IMR-90 (cell line): ENCODE data around the gene STOM. TPM values are rescaled to one million over a fixed set of nuclear protein-coding genes. Genes with fewer than 3 reads are reported as not detected.
"Not testable (repeated sequence)": the region's sequence is repeated elsewhere in the genome, so short reads cannot be mapped to it uniquely, and the experiment has no call there.

Experiments
- ATAC-seq: fragments of 200-7000 bp; cut with Tn5 transposase; 2 replicates; pipeline ENCODE4 v1.9.1; 2020; ENCODE audit warnings: low read depth, mild to moderate bottlenecking, moderate library complexity
- BruUV-seq: library from RNA; stranded (reverse); fragments of 400-500 nt; replicated peaks from 2 replicates; lab custom pipeline; 2021; lab: Mats Ljungman, UMichigan
- CTCF ChIA-PET: fragments of 300-600 bp; formaldehyde crosslinking; extraction: SDS; loops from one replicate; lab custom pipeline; 2021; ENCODE audit warnings: antibody characterized with exemption; lab: Yijun Ruan, JAX
- POLR2A ChIA-PET: fragments of 300-600 bp; sonication (Branson Sonifier 250); formaldehyde crosslinking; loops from one replicate; lab custom pipeline; 2022; ENCODE audit warnings: antibody characterized with exemption; ENCODE audit not compliant: unreplicated experiment; lab: Charles Lee
- DNase-seq: peaks from one replicate; pipeline ENCODE4 v3.0.0; 2013
- H2AFZ ChIP-seq: replicated peaks from 2 replicates; pipeline ENCODE3; 2013; ENCODE audit warnings: low read length, mild to moderate bottlenecking; ENCODE audit not compliant: poor library complexity
- H2AK5ac ChIP-seq: 2 replicates; pipeline ENCODE4 v1.6.1; 2013; ENCODE audit warnings: low read depth, low read length, inconsistent platforms
- H2AK9ac ChIP-seq: replicated peaks from 2 replicates; pipeline ENCODE3; 2013; ENCODE audit warnings: mild to moderate bottlenecking, low read depth, low read length, moderate library complexity; ENCODE audit not compliant: poor library complexity
- H2BK120ac ChIP-seq: 2 replicates; pipeline ENCODE4 v1.6.1; 2013; ENCODE audit warnings: low read depth, low read length, inconsistent platforms
- H2BK15ac ChIP-seq: 3 replicates; pipeline ENCODE4 v1.6.1; 2013; ENCODE audit warnings: low read depth, low read length, inconsistent platforms
- H2BK20ac ChIP-seq: 2 replicates; pipeline ENCODE4 v1.6.1; 2013; ENCODE audit warnings: low read depth, mild to moderate bottlenecking, inconsistent platforms, low read length, moderate library complexity
- H2BK5ac ChIP-seq: 2 replicates; pipeline ENCODE4 v1.6.1; 2013; ENCODE audit warnings: mild to moderate bottlenecking, low read depth, low read length, inconsistent platforms; ENCODE audit not compliant: poor library complexity, severe bottlenecking
- H3K14ac ChIP-seq: replicated peaks from 2 replicates; pipeline ENCODE4 v1.6.1; 2013; ENCODE audit warnings: low read depth, low read length, inconsistent platforms
- H3K18ac ChIP-seq: 2 replicates; pipeline ENCODE4 v1.6.1; 2013; ENCODE audit warnings: low read depth, low read length, control low read depth
- H3K23ac ChIP-seq: 2 replicates; pipeline ENCODE4 v1.6.1; 2013; ENCODE audit warnings: low read depth, low read length, inconsistent platforms
- H3K27ac ChIP-seq: 2 replicates; pipeline ENCODE4 v1.5.1; 2013; ENCODE audit warnings: mild to moderate bottlenecking, control low read depth, low read length; ENCODE audit not compliant: insufficient read depth
- H3K27me3 ChIP-seq: 2 replicates; pipeline ENCODE4 v1.6.1; 2013; ENCODE audit warnings: low read length; ENCODE audit not compliant: control insufficient read depth, insufficient read depth
- H3K36me3 ChIP-seq: 2 replicates; pipeline ENCODE4 v1.6.1; 2013; ENCODE audit warnings: low read length, mixed read lengths; ENCODE audit not compliant: control insufficient read depth, insufficient read depth
- H3K4ac ChIP-seq: 2 replicates; pipeline ENCODE4 v1.6.1; 2013; ENCODE audit warnings: low read depth, low read length, inconsistent platforms
- H3K4me1 ChIP-seq: 2 replicates; pipeline ENCODE4 v1.6.1; 2013; ENCODE audit warnings: low read length, mixed read lengths; ENCODE audit not compliant: control insufficient read depth, insufficient read depth
- H3K4me2 ChIP-seq: 2 replicates; pipeline ENCODE4 v1.6.1; 2013; ENCODE audit warnings: low read depth, mild to moderate bottlenecking, control low read depth, low read length, moderate library complexity
- H3K4me3 ChIP-seq: 2 replicates; pipeline ENCODE4 v1.5.1; 2013; ENCODE audit warnings: low read depth, mild to moderate bottlenecking, control low read depth, low read length, moderate library complexity; ENCODE audit not compliant: insufficient read depth
- H3K56ac ChIP-seq: 2 replicates; pipeline ENCODE4 v1.6.1; 2013; ENCODE audit warnings: low read length, inconsistent platforms; ENCODE audit not compliant: insufficient read depth; ENCODE audit errors: extremely low read depth
- H3K79me1 ChIP-seq, 2 experiments: 2 replicates each; pipeline ENCODE4 v1.6.1; 2013; ENCODE audit warnings: low read length in 2 of 2, inconsistent platforms in 1 of 2, low read depth in 1 of 2
- H3K9ac ChIP-seq: 2 replicates; pipeline ENCODE4 v1.6.1; 2013; ENCODE audit warnings: low read depth, low read length, control low read depth
- H3K9me1 ChIP-seq: 2 replicates; pipeline ENCODE4 v1.6.1; 2013; ENCODE audit warnings: low read length, inconsistent platforms; ENCODE audit not compliant: insufficient read depth
- H3K9me3 ChIP-seq: 2 replicates; pipeline ENCODE4 v1.6.1; 2013; ENCODE audit warnings: low read length; ENCODE audit not compliant: control insufficient read depth, insufficient read depth
- H4K20me1 ChIP-seq: 2 replicates; pipeline ENCODE4 v1.6.1; 2013; ENCODE audit warnings: low read length, inconsistent platforms; ENCODE audit not compliant: insufficient read depth
- H4K5ac ChIP-seq: 2 replicates; pipeline ENCODE4 v1.6.1; 2013; ENCODE audit warnings: mild to moderate bottlenecking, low read depth, low read length, control low read depth
- H4K8ac ChIP-seq, 2 experiments: 2 replicates each; pipeline ENCODE4 v1.6.1; 2013; ENCODE audit warnings: low read depth in 2 of 2, low read length in 2 of 2, control low read depth in 1 of 2, inconsistent platforms in 1 of 2
- H4K91ac ChIP-seq: 2 replicates; pipeline ENCODE4 v1.6.1; 2013; ENCODE audit warnings: low read depth, low read length, inconsistent platforms; ENCODE audit not compliant: insufficient read depth
- WGBS, 2 experiments: methylation state at CpG; one replicate each; pipeline versions ENCODE4 v1.1.5 to v1.1.7; 2013; ENCODE audit warnings: missing lambda C conversion rate in 2 of 2; ENCODE audit not compliant: insufficient read length in 1 of 2; ENCODE audit errors: extremely low coverage in 2 of 2; 5-methylcytosine and 5-hydroxymethylcytosine counted together
- dilution Hi-C: fragments of 300-500 bp; cut with HindIII; formaldehyde crosslinking; loops from one replicate; pipeline ENCODE4 v1.14.3; 2018; ENCODE audit warnings: low sequenced_read_pairs; ENCODE audit not compliant: unreplicated experiment
- in situ Hi-C: fragments of 300-500 bp; cut with MboI; formaldehyde crosslinking; loops from 3 replicates; pipeline ENCODE4 v1.14.3; 2019; ENCODE audit warnings: low sequenced_read_pairs, inconsistent platforms, mixed read lengths
- intact Hi-C: fragments of 100-400 bp; cut with micrococcal nuclease; formaldehyde crosslinking; loops from 2 replicates; pipeline ENCODE4 v1.10.0; 2022
- polyA plus RNA-seq, 3 experiments: library from polyadenylated mRNA; depleted of rRNA; stranded (reverse); fragments of >200 nt; gene quantifications; 2 replicates each; pipeline ENCODE4 v1.2.3, GENCODE V29; 2012; ENCODE audit warnings: low replicate concordance in 1 of 3
- total RNA-seq: library from RNA; depleted of rRNA; stranded (reverse); fragments of >200 nt; gene quantifications from 2 replicates; pipeline ENCODE4 v1.2.3, GENCODE V29; 2012

Gene STOM
- total and polyA plus RNA-seq, 2 of the 4 experiments (the other 2 are of a cell fraction), result 78.4 to 84.8 TPM

DNA sequence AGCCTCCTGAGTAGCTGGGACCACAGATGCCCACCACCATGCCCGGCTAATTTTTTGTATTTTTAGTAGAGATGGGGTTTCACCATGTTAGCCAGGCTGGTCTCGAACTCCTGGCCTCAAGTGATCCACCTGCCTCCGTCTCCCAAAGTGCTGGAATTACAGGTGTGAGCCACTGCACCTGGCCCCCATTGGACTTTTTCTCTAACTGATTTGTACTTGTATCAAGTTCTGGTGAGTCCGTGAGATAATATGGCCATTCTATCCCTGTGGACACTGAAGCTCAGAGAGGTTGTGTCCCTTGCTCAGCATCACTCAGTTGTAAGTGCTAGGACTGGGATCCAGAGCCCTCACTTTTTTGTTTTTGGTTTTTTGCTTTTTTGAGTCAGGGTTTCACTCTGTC is 78.5 kb downstream of the STOM start:
- POLR2A ChIA-PET, H2BK5ac ChIP-seq, intact Hi-C loops, H3K27ac ChIP-seq, H3K4ac ChIP-seq, H3K56ac ChIP-seq, H3K14ac ChIP-seq, H4K8ac ChIP-seq, H2AK5ac ChIP-seq, H3K18ac ChIP-seq, H3K23ac ChIP-seq, H2AFZ ChIP-seq, H2BK15ac ChIP-seq, dilution Hi-C loops, H3K4me3 ChIP-seq, H2BK20ac ChIP-seq, CTCF ChIA-PET, in situ Hi-C loops, H4K91ac ChIP-seq, H2AK9ac ChIP-seq, H3K27me3 ChIP-seq, ATAC-seq, DNase-seq, BruUV-seq, H4K5ac ChIP-seq, H3K4me2 ChIP-seq, H3K9me3 ChIP-seq, H3K9ac ChIP-seq, H2BK120ac ChIP-seq: not testable (repeated sequence)
- Histone ChIP-seq H3K36me3 (peaks cover 39% of the 10 kb centered on the region), H4K20me1 (peaks cover 22% of the 10 kb centered on the region; the same call in 1 of the 2 replicates), H3K9me1 (peaks cover 48% of the 10 kb centered on the region), H3K79me1 (peaks cover 55 to 84% of the 10 kb centered on the region in 2 experiments), H3K4me1 (peaks cover 32% of the 10 kb centered on the region)
- WGBS, 2 experiments, result 100% methylated on average over 2 of the region's 4 CpGs; no CpG with 5 or more reads in 1 of the 2 experiments
